SK-N-SH treated with all-trans-retinoic acid at 6 μM for 48 hours (cell line): ENCODE measurements around the gene ADGRV1.

Experiments
- ATAC-seq: fragments of 200-7000 bp; cut with Tn5 transposase; 3 replicates; pipeline ENCODE4 v1.9.1; 2020; ENCODE audit warnings: mild to moderate bottlenecking, moderate library complexity
- ARNTL ChIP-seq: fragments of 450-650 bp; formaldehyde crosslinking; IDR thresholded peaks from 2 replicates; pipeline ENCODE4 v1.5.0; 2020; ENCODE audit warnings: low read depth, mild to moderate bottlenecking, moderate library complexity, borderline replicate concordance
- BACH2 ChIP-seq: fragments of 250-450 bp; sonication (Bioruptor Pico); IDR thresholded peaks from 2 replicates; pipeline ENCODE4 v1.9.0; 2021; ENCODE audit warnings: mild to moderate bottlenecking, borderline replicate concordance
- CREB5 ChIP-seq: fragments of 250-450 bp; sonication (Bioruptor Pico); IDR thresholded peaks from 2 replicates; pipeline ENCODE4 v1.5.1; 2020; ENCODE audit warnings: low read depth, mild to moderate bottlenecking, moderate library complexity
- CSDC2 ChIP-seq: fragments of 250-450 bp; sonication (Bioruptor Pico); IDR thresholded peaks from 2 replicates; pipeline ENCODE4 v1.5.0; 2020; ENCODE audit warnings: mild to moderate bottlenecking, moderate library complexity
- CSRNP3 ChIP-seq: fragments of 250-450 bp; sonication (Bioruptor Pico); IDR thresholded peaks from 2 replicates; pipeline ENCODE4 v1.5.1; 2021; ENCODE audit warnings: mild to moderate bottlenecking, moderate library complexity
- ESRRG ChIP-seq: fragments of 250-450 bp; sonication (Bioruptor Pico); IDR thresholded peaks from 2 replicates; pipeline ENCODE4 v1.6.1; 2021; ENCODE audit warnings: mild to moderate bottlenecking
- GLIS3 ChIP-seq: fragments of 250-450 bp; sonication (Bioruptor Pico); IDR thresholded peaks from 2 replicates; pipeline ENCODE4 v1.5.0; 2020; ENCODE audit warnings: mild to moderate bottlenecking, moderate library complexity
- ISL1 ChIP-seq: fragments of 250-450 bp; sonication (Bioruptor Pico); IDR thresholded peaks from 2 replicates; pipeline ENCODE4 v2.1.2; 2022; ENCODE audit warnings: mild to moderate bottlenecking, moderate library complexity
- POU6F1 ChIP-seq: fragments of 250-450 bp; sonication (Bioruptor Pico); IDR thresholded peaks from 2 replicates; pipeline ENCODE4 v1.8.0; 2021; ENCODE audit warnings: low read depth, mild to moderate bottlenecking, moderate library complexity, borderline replicate concordance
- PPARA ChIP-seq: fragments of 250-450 bp; sonication (Bioruptor Pico); IDR thresholded peaks from 2 replicates; pipeline ENCODE4 v1.5.0; 2020; ENCODE audit warnings: mild to moderate bottlenecking, borderline replicate concordance
- RARB ChIP-seq: fragments of 250-450 bp; sonication (Bioruptor Pico); IDR thresholded peaks from 2 replicates; pipeline ENCODE4 v1.8.0; 2021; ENCODE audit warnings: mild to moderate bottlenecking, moderate library complexity
- SNAI2 ChIP-seq: fragments of 250-450 bp; sonication (Bioruptor Pico); IDR thresholded peaks from 2 replicates; pipeline ENCODE4 v1.5.0; 2020; ENCODE audit warnings: mild to moderate bottlenecking, moderate library complexity
- TCF4 ChIP-seq: fragments of 250-450 bp; sonication (Bioruptor Pico); IDR thresholded peaks from 2 replicates; pipeline ENCODE4 v1.8.0; 2021; ENCODE audit warnings: mild to moderate bottlenecking, moderate library complexity, borderline replicate concordance
- TOX ChIP-seq: fragments of 250-450 bp; sonication (Bioruptor Pico); IDR thresholded peaks from 2 replicates; pipeline ENCODE4 v1.8.0; 2021; ENCODE audit warnings: mild to moderate bottlenecking, moderate library complexity, borderline replicate concordance
- ZC3H10 ChIP-seq: fragments of 250-450 bp; sonication (Bioruptor Pico); IDR thresholded peaks from 2 replicates; pipeline ENCODE4 v1.5.1; 2021; ENCODE audit warnings: mild to moderate bottlenecking, moderate library complexity
- ZFP3 ChIP-seq: fragments of 250-450 bp; sonication (Bioruptor Pico); IDR thresholded peaks from 2 replicates; pipeline ENCODE4 v1.5.0; 2020; ENCODE audit warnings: mild to moderate bottlenecking, moderate library complexity
- ZFP30 ChIP-seq: fragments of 450-650 bp; formaldehyde crosslinking; IDR thresholded peaks from 2 replicates; pipeline ENCODE4 v1.5.0; 2022; ENCODE audit warnings: mild to moderate bottlenecking, moderate library complexity
- ZNF565 ChIP-seq: fragments of 450-650 bp; formaldehyde crosslinking; conservative IDR thresholded peaks from 2 replicates; pipeline ENCODE4 v1.5.0; 2020; ENCODE audit warnings: low read depth, mild to moderate bottlenecking, moderate library complexity
- ZNF70 ChIP-seq: fragments of 450-650 bp; formaldehyde crosslinking; IDR thresholded peaks from 2 replicates; pipeline ENCODE4 v1.5.0; 2020; ENCODE audit warnings: mild to moderate bottlenecking, moderate library complexity
- ZNF8 ChIP-seq: fragments of 450-650 bp; formaldehyde crosslinking; IDR thresholded peaks from 2 replicates; pipeline ENCODE4 v1.5.0; 2020; ENCODE audit warnings: mild to moderate bottlenecking, moderate library complexity
- TF ChIP-seq, protein P1 (sequence below): fragments of 250-450 bp; sonication (Bioruptor Pico); IDR thresholded peaks from 2 replicates; pipeline ENCODE4 v1.5.0; 2020; ENCODE audit warnings: mild to moderate bottlenecking, moderate library complexity
- TF ChIP-seq, protein P2 (sequence below): fragments of 250-450 bp; sonication (Bioruptor Pico); IDR thresholded peaks from 2 replicates; pipeline ENCODE4 v1.8.0; 2020; ENCODE audit warnings: mild to moderate bottlenecking, moderate library complexity, borderline replicate concordance

ADGRV1 gene

GRCh38 chr5:90550963-90551362 is 7.6 kb upstream of the ADGRV1 start:
- TF ChIP-seq ESRRG (CRISPR knock-in tag) = no peak
- TF ChIP-seq POU6F1 (CRISPR knock-in tag) = no peak
- no peak for TF ChIP-seq ZNF70 (CRISPR knock-in tag)
- no peak for TF ChIP-seq PPARA (CRISPR knock-in tag)
- TF ChIP-seq ZFP3 (CRISPR knock-in tag) = no peak
- no peak for TF ChIP-seq ZC3H10 (CRISPR knock-in tag)
- no peak for TF ChIP-seq CSRNP3
- no peak for TF ChIP-seq ZNF565 (CRISPR knock-in tag)
- TF ChIP-seq SNAI2 (CRISPR knock-in tag) = no peak
- TF ChIP-seq, protein P1, sequence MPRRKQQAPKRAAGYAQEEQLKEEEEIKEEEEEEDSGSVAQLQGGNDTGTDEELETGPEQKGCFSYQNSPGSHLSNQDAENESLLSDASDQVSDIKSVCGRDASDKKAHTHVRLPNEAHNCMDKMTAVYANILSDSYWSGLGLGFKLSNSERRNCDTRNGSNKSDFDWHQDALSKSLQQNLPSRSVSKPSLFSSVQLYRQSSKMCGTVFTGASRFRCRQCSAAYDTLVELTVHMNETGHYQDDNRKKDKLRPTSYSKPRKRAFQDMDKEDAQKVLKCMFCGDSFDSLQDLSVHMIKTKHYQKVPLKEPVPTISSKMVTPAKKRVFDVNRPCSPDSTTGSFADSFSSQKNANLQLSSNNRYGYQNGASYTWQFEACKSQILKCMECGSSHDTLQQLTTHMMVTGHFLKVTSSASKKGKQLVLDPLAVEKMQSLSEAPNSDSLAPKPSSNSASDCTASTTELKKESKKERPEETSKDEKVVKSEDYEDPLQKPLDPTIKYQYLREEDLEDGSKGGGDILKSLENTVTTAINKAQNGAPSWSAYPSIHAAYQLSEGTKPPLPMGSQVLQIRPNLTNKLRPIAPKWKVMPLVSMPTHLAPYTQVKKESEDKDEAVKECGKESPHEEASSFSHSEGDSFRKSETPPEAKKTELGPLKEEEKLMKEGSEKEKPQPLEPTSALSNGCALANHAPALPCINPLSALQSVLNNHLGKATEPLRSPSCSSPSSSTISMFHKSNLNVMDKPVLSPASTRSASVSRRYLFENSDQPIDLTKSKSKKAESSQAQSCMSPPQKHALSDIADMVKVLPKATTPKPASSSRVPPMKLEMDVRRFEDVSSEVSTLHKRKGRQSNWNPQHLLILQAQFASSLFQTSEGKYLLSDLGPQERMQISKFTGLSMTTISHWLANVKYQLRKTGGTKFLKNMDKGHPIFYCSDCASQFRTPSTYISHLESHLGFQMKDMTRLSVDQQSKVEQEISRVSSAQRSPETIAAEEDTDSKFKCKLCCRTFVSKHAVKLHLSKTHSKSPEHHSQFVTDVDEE (CRISPR knock-in tag) = no peak
- TF ChIP-seq ARNTL (CRISPR knock-in tag) = no peak
- no peak for TF ChIP-seq TOX (CRISPR knock-in tag)
- TF ChIP-seq ZFP30 (CRISPR knock-in tag) = no peak
- no peak for TF ChIP-seq CSDC2 (CRISPR knock-in tag)
- no peak for TF ChIP-seq ISL1 (CRISPR knock-in tag)
- TF ChIP-seq CREB5 (CRISPR knock-in tag) = no peak
- no peak for ATAC-seq

GRCh38 chr5:90551376-90551775 is 7.2 kb upstream of the ADGRV1 start:
- TF ChIP-seq POU6F1 (CRISPR knock-in tag) (no peak), ZNF8 (no peak), ARNTL (CRISPR knock-in tag) (no peak), CSDC2 (CRISPR knock-in tag) (no peak), RARB (CRISPR knock-in tag) (no peak), ZNF70 (CRISPR knock-in tag) (no peak), ZFP3 (CRISPR knock-in tag) (no peak), PPARA (CRISPR knock-in tag) (no peak), ISL1 (CRISPR knock-in tag) (no peak), TCF4 (CRISPR knock-in tag) (no peak), GLIS3 (no peak), BACH2 (no peak), SNAI2 (CRISPR knock-in tag) (no peak), CREB5 (CRISPR knock-in tag) (no peak), ESRRG (CRISPR knock-in tag) (no peak), ZC3H10 (CRISPR knock-in tag) (no peak)
- TF ChIP-seq, protein P1 (CRISPR knock-in tag) = no peak
- TF ChIP-seq, protein P2, sequence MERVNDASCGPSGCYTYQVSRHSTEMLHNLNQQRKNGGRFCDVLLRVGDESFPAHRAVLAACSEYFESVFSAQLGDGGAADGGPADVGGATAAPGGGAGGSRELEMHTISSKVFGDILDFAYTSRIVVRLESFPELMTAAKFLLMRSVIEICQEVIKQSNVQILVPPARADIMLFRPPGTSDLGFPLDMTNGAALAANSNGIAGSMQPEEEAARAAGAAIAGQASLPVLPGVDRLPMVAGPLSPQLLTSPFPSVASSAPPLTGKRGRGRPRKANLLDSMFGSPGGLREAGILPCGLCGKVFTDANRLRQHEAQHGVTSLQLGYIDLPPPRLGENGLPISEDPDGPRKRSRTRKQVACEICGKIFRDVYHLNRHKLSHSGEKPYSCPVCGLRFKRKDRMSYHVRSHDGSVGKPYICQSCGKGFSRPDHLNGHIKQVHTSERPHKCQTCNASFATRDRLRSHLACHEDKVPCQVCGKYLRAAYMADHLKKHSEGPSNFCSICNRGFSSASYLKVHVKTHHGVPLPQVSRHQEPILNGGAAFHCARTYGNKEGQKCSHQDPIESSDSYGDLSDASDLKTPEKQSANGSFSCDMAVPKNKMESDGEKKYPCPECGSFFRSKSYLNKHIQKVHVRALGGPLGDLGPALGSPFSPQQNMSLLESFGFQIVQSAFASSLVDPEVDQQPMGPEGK (CRISPR knock-in tag) = no peak
- no peak for ATAC-seq
